ENCODE data around the gene LAIR1.
A peak's percentile ranks its signal among the peaks of the same experiment; 100 is the strongest.

The LAIR1 gene

GRCh38 chr19:54393381-54393780, 28.6 kb upstream of the LAIR1 start:
- Mint-ChIP-seq H3K9me3 (no peaks in the 10 kb centered on the region), H3K36me3 (ENCODE audit: low read depth) (no peaks in the 10 kb centered on the region), H3K27me3 (ENCODE audit: low read depth) (peaks cover 30% of the 10 kb centered on the region), H3K4me1 (peaks cover 9% of the 10 kb centered on the region), H3K4me3 (no peak overlapping the region), H3K27ac (peak overlapping the region in 1 of 3 experiments; percentile 32)
- TF ChIP-seq CTCF (IDR thresholded peaks at IDR 0.05; ENCODE audit: unreplicated experiment in 3 of 3), result no peak

- no peak overlapping the region for H3K4me3 Mint-ChIP-seq
These were observed 27.4 kb upstream of the LAIR1 start for GRCh38 chr19:54392105-54392504.

GRCh38 chr19:54391589-54392061, 26.9 kb upstream of the LAIR1 start:
- H3K4me3 Mint-ChIP-seq, result no peak overlapping the region
- H3K36me3 Mint-ChIP-seq (ENCODE audit: low read depth), result no peaks in the 10 kb centered on the region
- H3K27me3 Mint-ChIP-seq (ENCODE audit: low read depth), result peaks cover 36% of the 10 kb centered on the region
- H3K27ac Mint-ChIP-seq, result no peak overlapping the region
- no peak for TF ChIP-seq CTCF (IDR thresholded peaks at IDR 0.05; ENCODE audit: unreplicated experiment in 3 of 3)
- peaks cover 10% of the 10 kb centered on the region for H3K4me1 Mint-ChIP-seq
- no peaks in the 10 kb centered on the region for H3K9me3 Mint-ChIP-seq

More at GRCh38 chr19:54392105-54392504, 27.4 kb upstream of the LAIR1 start:
- Mint-ChIP-seq H3K27ac (no peak overlapping the region), H3K9me3 (no peaks in the 10 kb centered on the region), H3K27me3 (ENCODE audit: low read depth) (peaks cover 36% of the 10 kb centered on the region), H3K36me3 (ENCODE audit: low read depth) (no peaks in the 10 kb centered on the region), H3K4me1 (peaks cover 10% of the 10 kb centered on the region)
- no peak for TF ChIP-seq CTCF (IDR thresholded peaks at IDR 0.05; ENCODE audit: unreplicated experiment in 3 of 3)

GRCh38 chr19:54390942-54391577, 26.3 kb upstream of the LAIR1 start:
- Mint-ChIP-seq H3K27ac (peak overlapping the region in 1 of 3 experiments; percentile 17), H3K4me3 (no peak overlapping the region), H3K27me3 (ENCODE audit: low read depth) (peaks cover 36% of the 10 kb centered on the region), H3K36me3 (ENCODE audit: low read depth) (no peaks in the 10 kb centered on the region), H3K9me3 (no peaks in the 10 kb centered on the region), H3K4me1 (peaks cover 10% of the 10 kb centered on the region)
- TF ChIP-seq CTCF (IDR thresholded peaks at IDR 0.05; ENCODE audit: unreplicated experiment in 3 of 3), result peak; percentile 81 to 83 (median 81)

- H3K36me3 Mint-ChIP-seq (ENCODE audit: low read depth), result no peaks in the 10 kb centered on the region
- no peak for TF ChIP-seq CTCF (IDR thresholded peaks at IDR 0.05; ENCODE audit: unreplicated experiment in 3 of 3)
- H3K27ac Mint-ChIP-seq, result no peak overlapping the region
- H3K27me3 Mint-ChIP-seq (ENCODE audit: low read depth), result peaks cover 39% of the 10 kb centered on the region
- H3K4me3 Mint-ChIP-seq, result no peak overlapping the region
- no peaks in the 10 kb centered on the region for H3K9me3 Mint-ChIP-seq
- H3K4me1 Mint-ChIP-seq, result peaks cover 10% of the 10 kb centered on the region
These were observed 24.8 kb upstream of the LAIR1 start for GRCh38 chr19:54389553-54389952.

- Mint-ChIP-seq H3K4me3 (peak overlapping the region; percentile 53 to 59 (median 55)), H3K9me3 (no peaks in the 10 kb centered on the region), H3K36me3 (ENCODE audit: low read depth) (no peaks in the 10 kb centered on the region), H3K4me1 (peaks cover 10% of the 10 kb centered on the region), H3K27me3 (ENCODE audit: low read depth) (peaks cover 36% of the 10 kb centered on the region), H3K27ac (no peak overlapping the region)
- no peak for TF ChIP-seq CTCF (IDR thresholded peaks at IDR 0.05; ENCODE audit: unreplicated experiment in 3 of 3)
These were observed 24.0 kb upstream of the LAIR1 start for GRCh38 chr19:54388802-54389139.
